Umbilical cord (tissue), 2 donors: Measurements from ENCODE around the gene TIGD3. TPM values are rescaled to one million over a fixed set of nuclear protein-coding genes. Genes with fewer than 3 reads are reported as not detected.
A peak's percentile ranks its signal among the peaks of the same experiment; 100 is the strongest.

Experiments
- DNase-seq: peaks from one replicate; pipeline ENCODE4 v3.0.0-alpha.2; 2015; ENCODE audit warnings: low spot score
- total RNA-seq: library from RNA; depleted of rRNA; stranded (reverse); fragments of >200 nt; gene quantifications from one replicate; pipeline ENCODE4 v1.2.3, GENCODE V29; 2014; ENCODE audit warnings: low replicate concordance; ENCODE audit not compliant: insufficient read depth

Gene TIGD3
- total RNA-seq, 1 donor from 2014 or later = 1.4 TPM

DNA sequence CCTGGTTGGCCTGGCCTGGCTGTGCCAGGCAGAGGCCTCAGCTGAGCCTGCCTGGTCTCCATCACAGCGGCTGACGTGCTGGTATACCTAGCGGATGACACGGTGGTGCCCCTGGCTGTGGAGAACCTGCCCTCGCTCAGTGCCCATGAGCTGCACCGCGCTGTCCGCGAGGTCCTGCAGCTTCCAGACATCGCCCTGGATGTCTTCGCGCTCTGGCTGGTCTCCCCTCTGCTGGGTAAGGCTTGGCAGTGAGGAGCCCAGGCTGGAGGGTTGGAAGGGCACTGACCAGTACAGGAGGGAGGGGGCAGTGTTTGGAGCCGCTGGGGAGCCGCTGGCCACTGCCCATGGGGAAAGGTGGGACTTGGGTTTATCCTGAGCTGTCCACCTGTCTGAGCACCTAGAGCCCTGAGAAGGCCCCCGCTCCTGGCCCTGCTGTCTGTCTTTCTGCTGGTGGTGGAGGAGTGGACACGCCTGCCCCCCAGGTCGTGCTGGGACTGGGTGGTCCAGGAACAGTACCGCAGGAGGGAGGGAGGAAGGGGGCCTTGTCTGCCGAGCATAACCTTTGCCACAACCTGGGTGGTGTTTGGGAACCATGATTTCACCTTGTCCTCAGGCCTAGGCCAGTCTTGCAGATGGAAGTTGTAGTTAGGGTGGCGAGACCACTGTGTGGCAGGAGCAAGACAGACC, 34.9 kb downstream of the TIGD3 start:
- no peak for DNase-seq

DNA sequence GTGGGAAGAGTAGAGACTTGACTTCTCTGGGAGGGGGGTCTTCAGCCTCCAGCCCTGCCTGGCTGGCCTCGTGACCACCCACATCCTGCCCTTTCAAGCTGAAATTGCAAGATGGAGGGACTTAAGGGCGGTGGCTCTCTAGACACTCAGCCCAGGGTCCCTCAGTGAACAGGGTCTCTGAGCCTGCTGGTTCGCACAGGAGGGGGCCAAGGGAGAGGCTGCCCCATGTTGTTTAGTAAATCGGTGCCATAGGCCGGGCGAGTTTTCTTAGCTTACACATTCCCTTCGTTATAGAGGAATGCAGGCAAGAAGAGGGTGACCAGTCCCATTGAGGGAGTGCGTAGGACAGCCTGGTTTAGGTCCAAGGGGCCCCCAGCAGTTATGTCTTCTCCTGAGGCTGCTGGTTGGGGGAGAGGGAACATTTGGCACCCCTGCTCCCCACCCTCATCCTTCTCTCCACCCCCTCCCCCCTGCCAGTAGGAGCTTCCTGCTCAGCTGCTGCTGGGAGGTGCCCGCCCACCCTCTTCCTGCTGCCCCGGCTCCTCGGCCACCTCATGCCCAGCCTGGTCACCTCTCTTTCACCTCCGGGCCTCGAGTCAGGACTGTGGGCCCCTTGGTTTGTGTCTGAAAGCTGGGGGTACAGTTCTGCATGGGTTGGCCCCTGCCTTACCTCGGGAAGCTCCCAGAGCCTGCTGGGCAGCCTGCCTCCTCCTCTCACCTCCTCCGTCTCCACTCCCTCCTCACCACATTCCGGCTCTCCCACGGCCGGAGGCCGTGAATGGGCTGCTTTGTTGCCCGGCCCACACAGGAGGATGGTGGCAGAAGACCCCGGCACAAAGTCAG, 35.8 kb downstream of the TIGD3 start:
- no peak for DNase-seq

DNA sequence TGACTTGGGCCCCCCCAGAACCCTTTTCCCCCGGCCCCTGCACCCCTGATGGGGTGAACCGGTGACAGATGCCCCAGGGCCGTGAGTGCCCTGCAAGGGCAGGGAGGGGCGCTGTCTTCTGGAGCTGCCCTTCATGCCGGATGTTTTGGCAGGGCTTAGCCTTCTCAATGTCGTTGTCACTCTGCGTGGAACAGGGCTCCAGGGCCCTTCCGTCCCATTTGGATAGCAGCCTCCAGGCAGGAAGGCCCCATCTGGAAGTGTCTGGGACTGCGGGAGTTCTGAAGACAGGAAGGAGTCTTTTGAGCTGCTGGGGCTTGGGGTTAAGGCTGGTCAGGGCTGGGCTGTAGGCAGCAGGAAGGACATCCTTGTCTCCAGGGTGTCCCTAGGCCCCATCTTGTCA, 36.4 kb downstream of the TIGD3 start:
- no peak for DNase-seq

DNA sequence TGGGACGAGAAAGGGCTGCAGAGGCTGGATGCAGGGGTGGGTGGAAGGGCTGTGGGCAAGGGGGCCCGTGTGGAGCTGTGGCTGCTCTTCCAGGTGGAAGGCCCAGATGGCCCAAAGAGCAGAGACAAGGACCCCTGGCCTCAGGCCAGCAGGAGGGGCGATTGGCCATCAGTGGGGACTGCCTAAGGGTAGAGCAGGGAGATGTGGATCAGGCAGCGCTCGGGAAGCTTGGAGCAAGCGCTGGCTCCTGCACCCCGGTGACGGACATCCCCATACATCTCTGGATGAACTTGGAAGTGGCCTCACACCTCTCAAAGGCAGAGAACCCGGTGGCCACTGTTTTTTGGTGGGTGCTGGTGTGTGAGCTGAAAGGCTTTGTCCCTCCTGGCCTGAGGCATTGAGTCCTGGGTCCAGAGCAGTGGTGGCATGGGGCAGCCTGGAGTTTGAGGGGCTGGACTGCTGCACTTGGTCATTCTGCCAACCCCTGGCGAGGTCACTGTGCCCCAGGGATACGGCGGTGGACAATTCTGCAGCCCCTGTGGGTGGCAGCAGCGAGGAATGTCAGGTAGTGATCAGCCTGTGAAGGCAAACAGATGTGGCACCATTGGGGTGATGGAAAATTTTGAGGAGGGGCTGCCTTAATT, 37.8 kb downstream of the TIGD3 start:
- DNase-seq = no peak

DNA sequence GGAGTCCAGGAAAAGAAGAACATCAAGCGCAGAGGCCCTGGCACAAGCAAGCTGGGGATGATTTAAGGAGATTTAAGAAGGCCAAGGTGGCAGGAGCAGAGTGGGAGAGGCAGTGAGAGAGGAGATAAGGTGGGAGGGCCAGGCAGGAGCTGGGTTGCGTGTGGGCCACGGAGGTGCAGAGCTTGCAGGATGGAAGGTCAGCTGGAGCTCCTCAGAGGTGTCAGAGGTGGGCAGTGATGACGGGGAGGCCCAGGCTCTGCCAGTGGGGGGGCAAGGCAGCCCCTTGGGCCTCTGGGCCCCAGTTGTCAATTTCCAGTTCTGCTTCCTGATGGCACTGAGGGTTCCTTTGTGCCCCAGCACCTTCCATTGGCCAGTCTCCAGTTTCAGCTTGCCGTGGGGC, 38.3 kb downstream of the TIGD3 start:
- DNase-seq = no peak

DNA sequence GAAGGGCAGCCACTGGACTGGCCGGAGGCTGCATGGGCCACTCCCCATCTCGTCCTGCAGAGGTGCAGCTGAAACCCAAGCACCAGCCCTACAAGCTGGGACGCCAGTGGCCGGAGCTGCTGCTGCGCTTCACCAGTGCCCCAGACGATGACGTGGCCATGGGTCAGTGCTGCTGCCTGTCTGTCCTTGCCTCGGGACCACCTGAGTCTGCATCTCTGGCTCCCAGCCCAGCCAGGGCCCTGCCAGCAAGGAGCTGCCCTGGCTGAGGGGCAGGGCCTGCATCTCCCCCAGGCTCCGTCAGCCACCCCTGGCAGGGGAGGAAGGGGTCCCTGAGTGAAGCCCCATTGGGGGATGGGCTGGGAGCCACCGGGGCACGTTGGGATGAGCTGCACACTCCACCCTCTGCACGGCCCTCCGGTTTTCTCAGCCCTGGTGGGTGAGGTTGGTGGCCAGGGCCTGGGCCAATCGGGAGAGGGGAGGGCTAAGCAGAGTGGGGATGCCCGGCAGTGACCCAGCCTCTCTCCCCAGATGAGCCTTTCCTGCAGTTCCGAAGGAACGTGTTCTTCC, 39.0 kb downstream of the TIGD3 start:
- DNase-seq = no peak

DNA sequence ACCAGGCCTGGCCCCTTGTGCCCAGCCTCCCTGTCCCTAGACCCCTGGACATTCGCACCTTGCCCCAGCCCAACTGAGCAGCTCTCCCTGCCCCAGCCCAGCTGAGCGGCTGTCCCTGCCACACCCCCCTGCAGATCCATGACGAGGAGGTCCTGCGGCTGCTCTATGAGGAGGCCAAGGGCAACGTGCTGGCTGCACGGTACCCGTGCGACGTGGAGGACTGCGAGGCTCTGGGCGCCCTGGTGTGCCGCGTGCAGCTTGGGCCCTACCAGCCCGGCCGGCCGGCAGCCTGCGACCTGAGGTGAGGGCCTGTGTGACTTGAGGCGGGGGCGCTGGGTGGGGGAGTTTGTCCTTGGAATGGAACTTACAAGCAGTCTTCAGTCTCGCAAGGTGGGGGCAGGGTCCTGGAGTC, 39.6 kb downstream of the TIGD3 start:
- DNase-seq = no peak

DNA sequence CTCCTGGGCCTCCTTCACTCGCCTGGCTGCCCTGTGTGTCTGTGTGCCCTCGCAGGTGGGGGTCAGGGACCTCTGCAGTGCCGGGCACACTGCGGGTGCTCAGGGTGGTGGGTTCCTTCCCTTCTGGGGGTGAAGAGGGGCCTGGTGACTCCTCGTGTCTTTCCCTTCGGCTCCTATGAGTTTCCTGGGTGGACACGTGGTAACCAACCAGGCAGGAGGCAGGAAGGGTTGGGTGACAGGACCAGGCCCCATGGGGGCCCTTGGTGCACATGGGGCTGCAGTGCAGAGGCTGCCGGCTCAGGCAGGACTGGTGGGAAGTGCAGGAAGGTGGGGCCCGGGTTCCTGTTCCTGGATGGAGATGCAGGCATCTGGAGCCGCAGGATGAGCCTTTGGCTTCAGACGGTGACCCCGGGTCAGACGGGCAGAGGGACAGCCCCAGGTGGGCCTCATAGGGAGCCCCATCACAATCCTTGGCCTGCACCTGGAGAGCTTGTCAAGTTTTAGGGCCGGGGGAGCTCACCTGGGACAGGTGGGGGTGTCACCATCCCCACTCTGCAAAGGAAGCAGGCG, 41.5 kb downstream of the TIGD3 start:
- no peak for DNase-seq

DNA sequence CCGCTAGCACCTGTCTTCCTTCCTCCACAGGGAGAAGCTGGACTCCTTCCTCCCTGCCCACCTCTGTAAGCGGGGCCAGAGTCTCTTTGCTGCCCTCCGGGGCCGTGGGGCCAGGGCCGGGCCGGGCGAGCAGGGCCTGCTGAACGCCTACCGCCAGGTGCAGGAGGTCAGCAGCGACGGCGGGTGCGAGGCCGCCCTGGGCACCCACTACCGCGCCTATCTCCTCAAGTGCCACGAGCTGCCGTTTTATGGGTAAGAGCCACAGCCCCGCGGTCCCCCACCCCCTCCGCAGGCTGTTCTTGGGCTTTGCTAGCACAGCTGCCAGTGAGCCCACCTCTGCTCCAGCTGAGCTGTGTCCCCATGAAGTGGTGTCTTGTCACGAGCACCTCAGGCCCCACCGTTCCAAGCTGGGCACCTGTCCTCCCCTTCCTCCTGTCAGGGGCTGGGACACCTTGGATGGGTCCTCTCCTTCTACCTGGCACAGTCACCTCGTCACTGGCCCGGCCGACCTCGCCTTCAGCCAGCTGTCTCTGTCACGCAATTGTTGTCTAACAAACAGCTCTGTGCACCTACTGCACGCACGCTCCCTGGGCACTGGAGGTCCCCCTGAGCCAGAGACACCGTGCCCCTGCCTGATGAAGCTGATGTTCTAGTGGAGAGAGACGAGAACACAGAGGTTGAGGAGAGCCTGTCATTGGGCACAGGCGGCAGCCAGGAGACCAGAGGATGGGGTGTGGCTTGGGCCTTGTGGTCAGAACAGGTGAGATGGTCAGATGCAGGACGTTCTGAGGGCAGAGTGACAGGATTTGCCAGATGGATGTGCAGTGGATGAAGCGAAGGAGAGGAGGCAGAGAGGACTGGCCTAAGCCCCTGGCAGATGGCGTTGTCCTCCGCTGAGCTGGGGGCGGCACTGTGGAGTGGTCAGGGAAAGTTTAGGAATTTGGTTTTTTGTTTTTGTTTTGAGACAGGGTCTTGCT, 42.5 kb downstream of the TIGD3 start:
- no peak for DNase-seq

DNA sequence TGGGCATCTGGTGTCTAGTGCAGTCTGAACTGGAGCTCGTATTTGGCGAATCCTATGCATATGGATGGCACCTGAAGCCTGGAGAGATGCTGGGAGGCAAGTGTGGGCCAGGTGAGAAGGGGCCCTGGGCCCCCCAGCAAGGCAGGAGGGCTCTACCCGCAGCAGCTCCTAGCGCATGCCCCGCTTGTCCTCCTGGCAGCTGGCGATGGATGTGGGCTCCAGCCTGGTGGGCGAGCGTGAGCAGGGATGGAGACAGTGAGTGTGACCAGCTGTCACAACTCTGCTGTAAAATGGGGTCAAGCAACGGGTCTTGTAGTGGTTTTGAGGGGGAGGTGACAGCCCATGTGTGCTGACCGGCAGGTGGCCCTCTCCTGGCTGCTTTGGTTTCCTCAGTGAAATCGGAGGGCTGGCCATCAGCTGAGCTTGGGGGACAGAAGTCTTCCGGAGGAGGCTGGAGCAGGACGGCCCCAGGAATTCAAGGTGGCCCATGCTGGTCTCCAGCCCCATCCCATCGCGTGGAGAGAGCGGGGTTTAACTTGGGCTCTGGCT, 43.9 kb downstream of the TIGD3 start:
- no peak for DNase-seq

DNA sequence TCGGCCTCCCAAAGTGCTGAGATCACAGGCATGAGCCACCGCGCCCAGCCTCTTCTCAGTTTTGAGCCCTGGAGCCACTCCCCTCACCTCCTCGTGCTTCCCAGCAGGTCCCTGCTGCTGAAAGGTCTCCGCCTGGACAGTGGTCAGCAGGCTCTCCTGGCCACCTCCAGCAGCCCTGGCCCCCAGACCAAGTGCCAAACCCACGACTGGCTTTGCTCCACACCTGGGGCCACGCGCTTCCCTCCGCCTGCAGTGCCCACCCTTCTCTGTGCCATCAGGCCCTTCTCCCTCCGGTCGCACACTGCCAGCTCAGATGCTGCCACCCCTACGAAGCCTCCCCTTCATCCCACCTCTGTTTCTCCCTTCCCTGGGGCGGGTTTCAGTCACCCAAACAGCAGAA, 44.7 kb downstream of the TIGD3 start:
- no peak for DNase-seq

DNA sequence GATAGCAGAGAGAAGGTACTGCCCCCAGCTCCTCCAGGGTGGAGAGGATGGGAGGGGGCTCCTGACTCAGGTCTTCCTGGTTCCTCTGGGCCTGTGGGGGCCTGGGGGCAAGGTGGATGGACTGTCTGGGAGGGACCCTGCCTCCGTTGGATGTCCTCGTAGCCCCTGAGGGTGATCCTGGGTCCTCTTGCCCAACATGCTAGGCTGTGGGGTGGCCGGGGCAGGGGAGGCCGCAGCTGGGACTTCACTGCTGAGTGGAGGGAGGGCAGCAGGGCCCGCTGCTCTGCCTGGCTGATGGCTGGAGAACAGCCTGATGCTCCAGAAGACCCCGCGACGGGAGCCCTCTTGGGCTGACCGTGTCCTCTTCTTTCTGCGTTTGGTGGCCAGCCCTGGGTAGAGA, 45.3 kb downstream of the TIGD3 start:
- DNase-seq = no peak

DNA sequence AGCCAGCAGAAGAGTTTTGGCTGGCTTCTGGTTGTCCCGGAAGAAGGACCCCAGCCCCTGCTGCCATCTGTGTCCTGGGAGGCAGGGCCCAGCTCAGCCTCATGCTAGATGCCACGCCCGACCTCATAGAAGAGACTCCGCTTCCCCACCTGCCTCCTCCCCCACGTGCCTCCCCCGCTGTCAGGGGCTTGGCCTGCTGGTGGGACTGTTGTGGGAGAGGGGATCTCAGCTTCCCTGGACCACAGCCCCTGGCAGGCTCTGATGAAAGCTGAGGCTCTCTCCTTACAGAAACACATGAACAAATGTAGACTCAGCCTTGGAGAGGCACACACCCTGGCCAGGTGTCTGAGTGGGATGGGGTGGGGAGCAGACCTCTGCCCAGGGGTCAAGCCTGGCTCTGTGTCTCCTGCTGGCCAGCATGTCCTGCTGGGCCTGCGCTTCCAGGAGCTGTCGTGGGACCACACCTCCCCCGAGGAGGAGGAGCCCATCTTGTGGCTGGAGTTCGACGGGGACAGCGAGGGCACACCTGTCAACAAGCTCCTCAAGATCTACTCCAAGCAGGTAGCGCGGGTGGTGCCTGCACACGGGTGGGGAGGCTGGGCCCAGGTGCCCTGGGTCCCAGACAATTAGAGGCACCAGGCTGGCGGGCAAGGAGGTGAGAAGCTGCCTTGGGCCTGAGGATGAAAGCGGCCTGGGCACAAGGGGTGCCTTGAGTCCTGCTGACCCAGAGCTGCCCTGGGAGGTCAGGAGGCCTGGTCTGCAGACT, 45.9 kb downstream of the TIGD3 start:
- DNase-seq = no peak

DNA sequence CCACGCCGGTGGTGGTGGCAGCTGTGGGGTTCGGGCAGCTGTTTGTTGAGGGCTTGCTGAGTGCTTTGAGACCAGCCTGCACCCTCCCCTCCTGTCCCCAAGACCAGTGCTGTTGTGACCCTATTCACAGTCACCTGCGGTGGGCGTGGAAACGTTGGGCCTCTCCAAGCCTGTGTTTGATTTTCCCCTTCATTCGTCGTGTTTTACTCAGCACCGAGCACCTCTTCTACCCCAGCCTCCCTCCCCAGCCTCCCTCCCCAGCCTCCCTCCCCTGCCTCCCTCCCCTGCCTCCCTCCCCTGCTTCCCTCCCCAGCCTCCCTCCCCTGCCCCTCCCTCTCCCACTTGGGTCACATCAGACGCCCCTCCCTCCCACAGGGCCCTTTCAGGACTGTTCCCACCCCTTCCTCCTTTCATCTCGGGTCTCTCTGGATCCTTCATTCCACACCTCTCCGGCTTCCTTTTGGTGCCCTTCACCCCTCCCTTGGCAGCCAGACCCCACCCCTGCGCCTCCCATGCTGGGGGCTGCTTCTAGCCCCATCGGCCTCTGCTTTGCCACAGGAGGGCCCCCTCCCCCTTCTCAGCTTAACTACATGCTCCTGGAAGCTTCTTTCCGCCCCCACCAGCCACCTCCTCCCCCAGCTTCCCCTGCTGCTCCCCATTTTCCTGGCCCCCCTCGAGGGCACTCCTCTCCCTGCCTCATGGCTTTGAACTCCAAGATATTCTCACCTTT, 46.7 kb downstream of the TIGD3 start:
- DNase-seq = no peak

DNA sequence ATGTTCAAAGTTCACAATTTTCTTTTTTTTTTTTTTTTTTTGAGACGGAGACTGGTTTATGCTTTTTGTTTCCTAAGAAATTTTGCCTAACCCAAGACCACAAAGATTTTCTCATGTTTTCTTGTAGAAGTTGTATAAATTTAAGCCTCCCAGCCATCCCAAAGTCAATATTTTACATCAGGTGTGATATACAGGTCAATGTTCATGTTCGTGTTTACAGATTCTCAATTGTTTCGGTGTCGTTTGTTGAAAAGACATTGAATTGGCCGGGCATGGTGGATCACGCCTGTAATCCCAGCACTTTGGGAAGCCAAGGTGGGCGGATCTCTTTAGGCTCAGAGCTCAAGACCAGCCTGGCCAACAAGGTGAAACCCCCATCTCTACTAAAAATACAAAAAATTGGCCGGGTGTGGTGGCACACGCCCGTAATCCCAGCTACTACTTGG, 47.3 kb downstream of the TIGD3 start:
- DNase-seq = no peak

DNA sequence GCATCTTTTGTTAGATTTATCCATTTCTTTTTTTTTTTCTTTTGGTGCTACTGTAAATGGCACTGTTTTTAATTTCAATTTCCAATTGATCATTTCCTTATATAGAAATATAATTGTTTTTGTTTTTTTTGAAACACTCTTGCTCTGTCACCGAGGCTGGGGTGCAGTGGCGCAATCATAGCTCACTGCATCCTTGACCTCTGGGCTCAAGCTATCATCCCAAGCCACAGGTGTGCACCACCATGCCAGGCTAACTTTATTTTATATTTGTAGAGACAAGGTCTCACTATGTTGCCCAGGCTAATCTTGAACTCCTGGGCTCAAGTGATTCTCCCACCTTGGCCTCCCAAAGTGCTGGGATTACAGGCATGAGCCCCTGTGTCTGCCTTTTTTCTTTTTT, 48.2 kb downstream of the TIGD3 start:
- no peak for DNase-seq

DNA sequence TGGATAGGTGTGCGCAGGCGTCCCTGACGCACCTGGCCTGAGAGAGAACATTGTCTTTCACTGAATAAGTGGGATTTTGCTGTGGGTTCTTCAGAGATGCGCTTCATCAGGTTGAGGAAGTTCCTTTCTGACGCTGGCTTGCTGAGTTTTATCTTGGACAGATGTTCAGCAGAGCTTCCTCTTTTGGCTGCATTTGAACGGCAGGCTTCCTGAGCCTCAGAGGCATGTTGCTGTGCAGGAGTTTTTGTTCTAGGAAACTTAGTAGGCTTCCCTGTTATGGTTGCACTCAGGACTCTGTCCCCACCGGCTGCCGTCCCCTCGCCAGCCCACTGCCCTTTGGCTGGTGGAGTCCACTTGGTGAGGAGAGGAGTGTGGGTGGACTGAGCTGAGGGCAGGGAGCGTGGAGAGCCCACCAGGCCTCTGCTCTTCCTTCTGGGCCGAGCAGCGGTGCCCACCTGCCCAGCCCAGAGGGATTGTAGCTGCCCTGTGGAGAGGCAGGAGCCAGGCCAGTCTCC, 49.1 kb downstream of the TIGD3 start:
- DNase-seq = peak; percentile 32

DNA sequence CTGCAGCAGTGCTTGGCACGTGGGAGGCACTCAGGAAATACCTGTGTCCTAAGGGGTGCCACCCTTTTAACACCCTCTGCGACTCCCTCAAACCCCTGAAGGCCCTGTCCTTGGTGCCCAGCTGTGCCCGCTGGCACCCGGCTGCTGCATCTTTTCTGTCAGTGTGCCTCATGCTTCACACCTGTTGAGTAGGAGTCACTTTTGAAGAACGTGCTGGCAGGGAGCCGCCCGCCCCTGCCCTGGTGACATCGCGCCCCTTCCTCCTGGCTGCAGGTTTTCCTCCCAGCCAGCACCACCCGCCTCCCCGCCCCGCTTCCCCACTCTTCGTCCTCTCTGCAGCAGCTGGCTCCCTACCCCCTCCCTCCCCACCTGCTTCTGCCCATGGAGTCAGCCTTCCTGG, 49.7 kb downstream of the TIGD3 start:
- no peak for DNase-seq
